ENCODE results near the gene UFD1. TPM values are rescaled to one million over a fixed set of nuclear protein-coding genes. Genes with fewer than 3 reads are reported as not detected.

The UFD1 gene
- total RNA-seq = 93.4 and 97.3 TPM in 2 replicates

GRCh38 chr22:19478901-19479354 lies at the start of gene UFD1:
UFD1 (minus strand) TSS chr22:19479193; CDS start chr22:19479085, 108 bp downstream.

GRCh38 chr22:19524170-19525115 lies 45.5 kb upstream of the UFD1 start, which contains the start of gene CLDN5:
CLDN5 (minus strand) TSS chr22:19524410; CDS start chr22:19524255, 155 bp downstream.

GRCh38 chr22:19479355-19480172 lies 571 bp upstream of the UFD1 start, which contains the start of gene CDC45:
CDC45 (plus strand) TSS chr22:19479920; CDS start chr22:19479969, 49 bp downstream.

GRCh38 chr22:19447330-19448075 lies 31.5 kb downstream of the UFD1 start, which contains the start of gene C22orf39:
C22orf39 (minus strand) TSS chr22:19447711; CDS start chr22:19447688, 23 bp downstream.

GRCh38 chr22:19432133-19432851 lies 46.7 kb downstream of the UFD1 start, which contains the start of gene MRPL40:
MRPL40 (plus strand) TSS chr22:19432545; CDS start chr22:19432555, 10 bp downstream.

GRCh38 chr22:19431649-19432132 lies 47.3 kb downstream of the UFD1 start, which contains the start of gene HIRA:
HIRA (minus strand) TSS chr22:19431733; CDS start chr22:19431476, 257 bp downstream.

Other genes with a start within 250 kb of the UFD1 start
- 3.1 and 3.4 TPM in 2 replicates for gene CLTCL1, start 187.5 kb downstream of the UFD1 start, total RNA-seq
- gene HIRA, start 47.5 kb downstream of the UFD1 start, total RNA-seq = 14.5 and 17.1 TPM in 2 replicates
- gene MRPL40, start 46.6 kb downstream of the UFD1 start, total RNA-seq = 22.1 and 25.1 TPM in 2 replicates
- 21.7 and 26.4 TPM in 2 replicates for gene C22orf39, start 31.5 kb downstream of the UFD1 start, total RNA-seq
- gene CDC45, start 727 bp upstream of the UFD1 start, total RNA-seq = 3.1 and 4.0 TPM in 2 replicates
- gene CLDN5, start 45.2 kb upstream of the UFD1 start, total RNA-seq = 465 and 759 TPM in 2 replicates
- gene SEPTIN5, start 235.3 kb upstream of the UFD1 start, total RNA-seq = 28.1 and 36.5 TPM in 2 replicates
- 1.5 and 3.3 TPM in 2 replicates for gene GP1BB, start 244.3 kb upstream of the UFD1 start, total RNA-seq

All from dermis lymphatic vessel endothelial cell (primary cell).